T-cell (primary cell): ENCODE data around the gene CDH11. TPM values are rescaled to one million over a fixed set of nuclear protein-coding genes. Genes with fewer than 3 reads are reported as not detected.

ENCODE experiments used
- ATAC-seq, 4 experiments: fragments of 200-7000 bp in 3 of 4; fragments of 150-1000 bp in 1 of 4; cut with Tn5 transposase; replicated peaks in 1 of 4; 1 replicate in 3 of 4; 2 replicates in 1 of 4; pipeline ENCODE4 v1.10.0; 2021; ENCODE audit warnings: moderate library complexity in 3 of 4, mild to moderate bottlenecking in 2 of 4, moderate number of reproducible peaks in 1 of 4
- CTCF ChIA-PET, 2 donors: fragments of 300-600 bp; sonication (Branson Sonifier 250); formaldehyde crosslinking; loops; one replicate each; lab custom pipeline; 2022; ENCODE audit warnings: antibody characterized with exemption in 2 of 2; lab: Charles Lee
- POLR2A ChIA-PET, 2 donors: fragments of 300-600 bp; sonication (Branson Sonifier 250); formaldehyde crosslinking; loops; one replicate each; lab custom pipeline; 2022; ENCODE audit warnings: antibody characterized with exemption in 2 of 2; lab: Charles Lee
- DNase-seq, 35 experiments: peaks; one replicate each; pipeline versions ENCODE4 v3.0.0 to v3.0.0-alpha.2; 2013 to 2023
- H3K27ac ChIP-seq: one replicate; pipeline ENCODE4 v1.5.1; 2013; ENCODE audit warnings: low read length
- H3K27me3 ChIP-seq, 2 experiments: replicated peaks in 1 of 2; 1 replicate in 1 of 2; 2 replicates in 1 of 2; pipeline versions ENCODE4 v1.6.1 to v1.7.0; 2013; ENCODE audit warnings: low read length in 1 of 2, mixed read lengths in 1 of 2; ENCODE audit not compliant: control insufficient read depth in 2 of 2, insufficient read depth in 2 of 2; ENCODE audit errors: extremely low read depth in 1 of 2
- H3K36me3 ChIP-seq, 2 donors: 1 replicate in 1 of 2; 2 replicates in 1 of 2; pipeline versions ENCODE4 v1.6.1 to v1.7.0; 2013; ENCODE audit warnings: low read length in 1 of 2; ENCODE audit not compliant: control insufficient read depth in 2 of 2, insufficient read depth in 1 of 2; ENCODE audit errors: extremely low read depth in 1 of 2
- H3K4me1 ChIP-seq, 2 experiments: 1 replicate in 1 of 2; 2 replicates in 1 of 2; pipeline versions ENCODE4 v1.6.1 to v1.7.0; 2013; ENCODE audit warnings: low read length in 2 of 2, mixed read lengths in 1 of 2; ENCODE audit not compliant: insufficient read depth in 2 of 2, control insufficient read depth in 1 of 2; ENCODE audit errors: extremely low read depth in 1 of 2
- H3K4me3 ChIP-seq, 2 donors: 1 replicate in 1 of 2; 2 replicates in 1 of 2; pipeline versions ENCODE4 v1.5.1 to v1.7.0; 2013; ENCODE audit warnings: mild to moderate bottlenecking in 2 of 2, low read length in 1 of 2, moderate library complexity in 1 of 2; ENCODE audit not compliant: control insufficient read depth in 1 of 2; ENCODE audit errors: extremely low read depth in 1 of 2
- H3K9me3 ChIP-seq: 2 replicates; pipeline ENCODE4 v1.7.0; 2013
- H3K27ac Mint-ChIP-seq, 2 donors: one replicate each; pipeline ENCODE4 v1.8.0; 2020 to 2021; ENCODE audit warnings: mild to moderate bottlenecking in 2 of 2, mixed read lengths in 2 of 2
- H3K27me3 Mint-ChIP-seq, 2 donors: one replicate each; pipeline ENCODE4 v1.8.0; 2021 to 2022; ENCODE audit warnings: mixed read lengths in 2 of 2
- H3K36me3 Mint-ChIP-seq: one replicate; pipeline ENCODE4 v1.8.0; 2021; ENCODE audit warnings: mixed read lengths
- H3K4me1 Mint-ChIP-seq, 3 donors: one replicate each; pipeline ENCODE4 v1.8.0; 2020 to 2022; ENCODE audit warnings: mixed read lengths in 3 of 3, mild to moderate bottlenecking in 1 of 3
- H3K4me3 Mint-ChIP-seq, 3 donors: one replicate each; pipeline ENCODE4 v1.8.0; 2020 to 2022; ENCODE audit warnings: mild to moderate bottlenecking in 3 of 3, mixed read lengths in 3 of 3, moderate library complexity in 3 of 3
- H3K9me3 Mint-ChIP-seq, 3 donors: one replicate each; pipeline ENCODE4 v1.8.0; 2020 to 2022; ENCODE audit warnings: mixed read lengths in 3 of 3
- WGBS: methylation state at CpG from one replicate; pipeline ENCODE4 v1.1.5; 2013; ENCODE audit warnings: missing lambda C conversion rate; ENCODE audit not compliant: insufficient coverage; 5-methylcytosine and 5-hydroxymethylcytosine counted together
- total RNA-seq, 35 experiments: library from RNA in 6 of 35; stranded (reverse) in 6 of 35; fragments of 120-200 nt in 1 of 35; gene quantifications; one replicate each; pipeline versions ENCODE4 v1.2.1 to v1.2.4 and lab custom pipeline; 2013 to 2026

Gene CDH11
- total RNA-seq, 5 donors from 2014 or later (not counting 1 experiment from before 2014, with no cell fraction given), result 0.10 to 1.1 (median 0.53) TPM; not detected in 2

DNA sequence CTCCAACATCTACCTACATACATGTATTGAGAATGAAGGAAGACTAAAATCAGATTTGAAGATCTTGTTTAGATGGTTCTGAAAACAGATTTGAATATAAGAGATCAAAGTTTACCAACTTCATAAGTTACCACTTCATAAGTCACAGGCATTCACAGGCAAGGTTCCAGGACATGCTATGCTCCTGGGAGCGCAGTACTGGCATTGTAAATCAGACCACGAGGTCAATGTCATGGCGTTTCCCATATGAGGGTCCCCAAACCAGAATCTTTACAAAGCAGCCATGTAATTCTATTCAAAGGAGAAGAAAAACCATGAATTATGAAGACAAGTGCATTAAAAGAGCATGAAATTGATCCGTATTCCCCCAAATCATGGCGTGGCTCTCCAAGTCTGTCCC, 3.0 kb downstream of the CDH11 start:
- no peak overlapping the region for H3K4me3 ChIP-seq
- no peak for DNase-seq
- no CpG with 5 or more reads among the region's 5 CpGs for WGBS
- peaks cover 7 to 35% of the 10 kb centered on the region in 2 experiments for H3K27me3 ChIP-seq
- Mint-ChIP-seq H3K36me3 (no peaks in the 10 kb centered on the region), H3K27me3 (peaks cover 14 to 29% of the 10 kb centered on the region in 2 donors), H3K4me1 (peaks cover 0 to 3% (median 0%) of the 10 kb centered on the region in 3 donors), H3K4me3 (no peak overlapping the region), H3K9me3 (no peaks in the 10 kb centered on the region), H3K27ac (no peak overlapping the region)
- no peaks in the 10 kb centered on the region for H3K4me1 ChIP-seq
- no peak for ATAC-seq
- ChIA-PET POLR2A (no interaction called here), CTCF (no interaction called here)
- H3K27ac ChIP-seq, result no peak overlapping the region
- H3K9me3 ChIP-seq, result no peaks in the 10 kb centered on the region
- H3K36me3 ChIP-seq, result no peaks in the 10 kb centered on the region

DNA sequence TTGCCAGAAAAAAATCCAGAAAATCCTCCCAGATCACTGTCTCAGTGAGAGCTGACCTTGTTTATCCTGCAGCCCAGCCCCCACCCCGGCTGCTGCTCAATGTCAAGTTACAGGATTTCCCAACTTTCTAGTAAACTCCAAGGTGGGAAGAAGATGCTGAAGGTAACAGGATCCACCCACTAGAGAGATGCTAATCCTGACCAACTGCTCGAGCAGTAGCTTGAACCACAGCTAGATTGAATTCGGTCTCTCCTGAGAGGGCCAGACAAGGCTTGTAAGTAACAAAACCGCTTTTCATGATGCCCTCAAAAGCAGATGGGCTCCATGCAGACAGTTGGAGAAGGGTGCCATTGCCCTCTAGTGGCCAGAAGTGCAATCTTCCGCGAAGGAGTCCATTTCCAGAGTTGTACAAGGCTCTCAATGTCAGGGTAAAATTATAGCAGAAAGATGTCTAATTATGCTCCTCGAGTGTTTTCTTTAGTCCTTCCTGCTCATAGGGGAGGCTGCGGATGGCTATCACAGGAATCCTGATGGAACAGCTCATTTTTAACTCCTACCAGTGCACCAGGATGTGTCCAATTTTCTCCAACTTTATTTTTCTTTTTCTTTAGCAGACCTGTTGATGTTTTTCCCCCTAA, 3.9 kb downstream of the CDH11 start:
- DNase-seq (peak in 4 of 35 experiments; percentile 2 to 25 (median 4)), ATAC-seq (no peak)
- no peak overlapping the region for H3K27ac ChIP-seq
- CTCF ChIA-PET, result no interaction called here
- H3K9me3 ChIP-seq, result no peaks in the 10 kb centered on the region
- 0% methylated on average over 6 of the region's 8 CpGs for WGBS
- H3K36me3 Mint-ChIP-seq, result no peaks in the 10 kb centered on the region
- H3K4me3 Mint-ChIP-seq, result no peak overlapping the region
- peaks cover 11 to 21% of the 10 kb centered on the region in 2 donors for H3K27me3 Mint-ChIP-seq
- peaks cover 0 to 3% (median 0%) of the 10 kb centered on the region in 3 donors for H3K4me1 Mint-ChIP-seq
- peaks cover 6 to 28% of the 10 kb centered on the region in 2 experiments for H3K27me3 ChIP-seq
- H3K4me1 ChIP-seq, result no peaks in the 10 kb centered on the region
- H3K36me3 ChIP-seq, result no peaks in the 10 kb centered on the region
- POLR2A ChIA-PET, result no interaction called here
- H3K4me3 ChIP-seq, result no peak overlapping the region
- no peaks in the 10 kb centered on the region for H3K9me3 Mint-ChIP-seq
- H3K27ac Mint-ChIP-seq, result no peak overlapping the region

DNA sequence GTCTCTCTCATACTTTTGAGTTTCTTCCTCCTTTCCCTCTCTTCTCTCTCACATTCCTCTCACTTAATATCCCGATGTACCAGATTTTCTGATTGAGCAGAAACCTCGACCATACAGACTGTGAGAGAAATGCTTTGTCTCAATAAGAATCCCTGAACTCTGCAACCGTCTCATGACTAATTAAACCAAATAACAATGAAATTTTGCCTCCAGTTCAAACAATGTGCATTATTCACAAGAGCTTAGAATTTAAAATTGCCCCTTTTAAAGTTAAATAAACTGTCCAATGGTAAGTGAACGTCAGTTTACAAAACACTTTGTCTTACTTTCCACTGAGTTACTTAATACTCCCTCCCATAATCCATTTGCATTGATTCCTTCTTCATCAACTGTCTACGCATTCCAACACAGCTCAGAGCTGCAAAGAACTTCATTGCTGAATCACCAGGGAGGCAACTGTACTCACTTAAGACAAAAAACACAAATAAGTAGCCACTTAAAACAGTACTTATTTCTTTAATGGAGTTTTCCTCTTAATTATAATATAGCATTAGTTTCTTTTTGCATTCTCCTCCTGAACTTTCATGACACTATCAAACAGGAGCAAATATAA, 4.9 kb downstream of the CDH11 start:
- peaks cover 0 to 3% (median 0%) of the 10 kb centered on the region in 3 donors for H3K4me1 Mint-ChIP-seq
- H3K27ac Mint-ChIP-seq, result no peak overlapping the region
- CTCF ChIA-PET, result no interaction called here
- H3K27me3 Mint-ChIP-seq, result peaks cover 11 to 18% of the 10 kb centered on the region in 2 donors
- Histone ChIP-seq H3K9me3 (no peaks in the 10 kb centered on the region), H3K4me1 (no peaks in the 10 kb centered on the region), H3K27me3 (peaks cover 6 to 18% of the 10 kb centered on the region in 2 experiments), H3K4me3 (no peak overlapping the region), H3K36me3 (no peaks in the 10 kb centered on the region), H3K27ac (no peak overlapping the region)
- H3K4me3 Mint-ChIP-seq, result no peak overlapping the region
- DNase-seq (no peak), ATAC-seq (no peak)
- POLR2A ChIA-PET, result no interaction called here
- peaks cover 0 to 4% (median 0%) of the 10 kb centered on the region in 3 donors for H3K9me3 Mint-ChIP-seq
- 76% methylated on average over 5 of the region's 5 CpGs for WGBS
- no peaks in the 10 kb centered on the region for H3K36me3 Mint-ChIP-seq

DNA sequence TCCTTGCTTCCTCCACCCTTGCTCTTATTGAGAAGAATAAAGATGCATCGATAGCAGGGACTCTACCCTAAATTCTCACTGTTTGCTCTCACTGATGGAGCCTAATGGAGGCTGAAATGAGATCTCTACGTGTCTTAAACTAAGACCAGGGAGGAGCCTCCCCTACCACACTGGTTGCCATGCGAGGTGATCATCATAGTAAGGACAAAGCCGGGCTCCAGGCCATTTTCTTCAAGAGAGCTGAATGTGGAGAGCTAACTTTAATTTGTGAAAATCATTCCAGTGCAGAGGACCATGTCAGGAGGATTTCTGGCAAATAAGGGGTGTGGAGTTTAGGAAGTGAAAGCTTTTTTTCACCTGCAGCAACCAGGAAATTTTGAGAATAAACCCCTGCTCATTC, 5.6 kb downstream of the CDH11 start:
- Histone ChIP-seq H3K27ac (no peak overlapping the region), H3K4me1 (no peaks in the 10 kb centered on the region), H3K9me3 (no peaks in the 10 kb centered on the region), H3K36me3 (no peaks in the 10 kb centered on the region), H3K4me3 (no peak overlapping the region), H3K27me3 (peaks cover 6 to 12% of the 10 kb centered on the region in 2 experiments)
- Mint-ChIP-seq H3K27me3 (peaks cover 11 to 13% of the 10 kb centered on the region in 2 donors), H3K4me3 (no peak overlapping the region), H3K4me1 (peaks cover 0 to 3% (median 0%) of the 10 kb centered on the region in 3 donors), H3K27ac (no peak overlapping the region), H3K36me3 (no peaks in the 10 kb centered on the region), H3K9me3 (peaks cover 0 to 4% (median 3%) of the 10 kb centered on the region in 3 donors)
- WGBS, result 100% methylated on average over 1 of the region's 4 CpGs
- CTCF ChIA-PET, result no interaction called here
- ATAC-seq (no peak), DNase-seq (no peak)
- POLR2A ChIA-PET, result no interaction called here

DNA sequence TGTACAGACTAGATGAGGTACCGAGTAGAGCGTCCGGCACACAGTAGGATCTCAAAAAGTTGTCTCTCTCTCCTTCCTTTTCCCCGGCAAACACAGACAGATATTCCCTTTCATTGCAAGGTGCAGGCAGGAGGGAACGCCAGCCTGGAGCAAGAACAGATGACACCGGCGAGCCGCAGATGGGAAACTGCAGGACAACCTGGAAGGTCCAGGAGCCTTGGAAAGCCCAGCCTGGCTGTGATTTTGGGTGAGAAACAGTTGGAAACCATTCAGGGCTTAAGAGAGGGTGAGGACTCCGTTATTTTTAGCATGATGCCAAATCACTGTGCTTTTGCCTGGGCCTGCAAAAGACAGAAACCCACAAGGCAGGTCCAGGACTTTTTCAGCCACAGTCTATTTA, 7.3 kb downstream of the CDH11 start:
- Histone ChIP-seq H3K4me1 (no peaks in the 10 kb centered on the region), H3K36me3 (no peaks in the 10 kb centered on the region), H3K4me3 (no peak overlapping the region), H3K9me3 (no peaks in the 10 kb centered on the region), H3K27ac (no peak overlapping the region), H3K27me3 (no peaks in the 10 kb centered on the region)
- H3K36me3 Mint-ChIP-seq, result no peaks in the 10 kb centered on the region
- ChIA-PET CTCF (interaction anchor here in 1 of 2 donors (0.8 kb wide), 1 partner anchor 11 kb away, joined by 3 read pairs; no protein-coding TSS in a partner anchor), POLR2A (no interaction called here)
- DNase-seq (no peak), ATAC-seq (no peak)
- peaks cover 4 to 5% of the 10 kb centered on the region in 2 donors for H3K27me3 Mint-ChIP-seq
- no peaks in the 10 kb centered on the region for H3K4me1 Mint-ChIP-seq
- H3K27ac Mint-ChIP-seq, result no peak overlapping the region
- H3K4me3 Mint-ChIP-seq, result no peak overlapping the region
- peaks cover 0 to 6% (median 4%) of the 10 kb centered on the region in 3 donors for H3K9me3 Mint-ChIP-seq
- 79% methylated on average over 4 of the region's 9 CpGs for WGBS

DNA sequence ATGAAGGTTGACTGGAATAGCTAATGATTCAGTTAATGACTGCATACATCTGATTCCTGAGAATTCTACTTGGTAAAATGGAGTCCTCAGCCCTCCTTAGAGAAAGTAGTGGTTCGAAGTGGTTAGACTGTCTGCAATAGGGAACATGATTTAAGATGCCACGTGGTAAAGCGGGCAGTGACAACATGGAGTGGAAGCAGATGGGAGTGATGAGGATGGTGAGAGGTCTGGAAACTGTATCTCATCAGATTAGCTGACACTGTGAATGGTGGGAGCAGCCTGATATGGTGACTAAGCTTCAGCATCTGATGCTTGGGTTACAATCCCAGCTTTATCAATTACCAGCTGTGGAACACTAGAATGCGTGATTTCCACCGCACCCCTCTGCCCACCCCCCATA, 8.4 kb downstream of the CDH11 start:
- Mint-ChIP-seq H3K4me1 (no peaks in the 10 kb centered on the region), H3K9me3 (peaks cover 0 to 6% (median 4%) of the 10 kb centered on the region in 3 donors), H3K27me3 (no peaks in the 10 kb centered on the region), H3K36me3 (no peaks in the 10 kb centered on the region), H3K27ac (no peak overlapping the region), H3K4me3 (no peak overlapping the region)
- Histone ChIP-seq H3K9me3 (no peaks in the 10 kb centered on the region), H3K27ac (no peak overlapping the region), H3K36me3 (no peaks in the 10 kb centered on the region), H3K4me3 (no peak overlapping the region), H3K27me3 (no peaks in the 10 kb centered on the region), H3K4me1 (no peaks in the 10 kb centered on the region)
- 75% methylated on average over 2 of the region's 5 CpGs for WGBS
- ChIA-PET POLR2A (no interaction called here), CTCF (no interaction called here)
- no peak for ATAC-seq
- DNase-seq, result no peak
